Muscle layer of duodenum (tissue), 2 donors: Measurements from ENCODE around the gene ENPP4.
"Not testable (repeated sequence)": the region's sequence is repeated elsewhere in the genome, so short reads cannot be mapped to it uniquely, and the experiment has no call there.

ENCODE experiments used
- H3K27ac ChIP-seq: one replicate; pipeline ENCODE4 v1.7.0; 2013; ENCODE audit warnings: mild to moderate bottlenecking, low read length
- H3K27me3 ChIP-seq: one replicate; pipeline ENCODE4 v1.7.0; 2013; ENCODE audit warnings: low read depth, mild to moderate bottlenecking, control low read depth, low read length
- H3K36me3 ChIP-seq, 2 donors: one replicate each; pipeline ENCODE4 v1.7.0; 2013; ENCODE audit warnings: low read length in 2 of 2, control low read depth in 1 of 2, mild to moderate bottlenecking in 1 of 2; ENCODE audit not compliant: insufficient read depth in 2 of 2, control insufficient read depth in 1 of 2
- H3K4me1 ChIP-seq, 2 donors: one replicate each; pipeline ENCODE4 v1.7.0; 2013; ENCODE audit warnings: low read length in 2 of 2, mild to moderate bottlenecking in 2 of 2, control low read depth in 1 of 2, moderate library complexity in 1 of 2; ENCODE audit not compliant: insufficient read depth in 2 of 2, control insufficient read depth in 1 of 2
- H3K4me3 ChIP-seq, 2 donors: one replicate each; pipeline ENCODE4 v1.7.0; 2013; ENCODE audit warnings: low read length in 2 of 2, low read depth in 1 of 2, mild to moderate bottlenecking in 1 of 2
- H3K9me3 ChIP-seq, 2 donors: one replicate each; pipeline ENCODE4 v1.7.0; 2013; ENCODE audit warnings: low read length in 2 of 2, control low read depth in 1 of 2, mild to moderate bottlenecking in 1 of 2; ENCODE audit not compliant: control insufficient read depth in 1 of 2
- donor health status: healthy.

Gene ENPP4

GRCh38 chr6:46103441-46104115, 26.2 kb upstream of the ENPP4 start:
- Histone ChIP-seq H3K36me3 (no peaks in the 10 kb centered on the region), H3K4me1 (no peaks in the 10 kb centered on the region), H3K27me3 (no peaks in the 10 kb centered on the region), H3K9me3 (peaks cover 0 to 4% of the 10 kb centered on the region in 2 donors), H3K4me3 (no peak overlapping the region), H3K27ac (no peak overlapping the region)

DNA sequence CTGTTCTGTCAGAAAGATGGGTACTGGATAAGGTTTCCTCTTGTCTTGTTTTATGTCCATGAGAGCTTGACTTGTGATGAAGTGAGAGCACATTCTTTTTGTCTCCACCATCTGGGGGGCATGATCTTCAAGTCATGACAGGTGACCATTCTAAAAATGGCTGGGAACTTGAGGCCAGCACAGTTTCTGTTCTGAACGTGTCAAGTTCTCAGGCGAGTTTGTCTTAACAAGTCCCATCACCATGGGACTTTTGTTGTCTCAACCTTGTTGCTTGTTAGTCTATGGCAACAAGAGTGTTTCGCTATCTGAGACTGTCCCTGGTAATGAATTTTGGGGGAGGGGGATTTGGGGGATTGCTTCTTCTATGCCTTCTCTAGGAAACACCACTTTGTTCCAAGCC, 25.6 kb upstream of the ENPP4 start:
- H3K36me3 ChIP-seq, result no peaks in the 10 kb centered on the region
- H3K4me1 ChIP-seq, result no peaks in the 10 kb centered on the region
- H3K4me3 ChIP-seq, result no peak overlapping the region
- H3K27me3 ChIP-seq, result no peaks in the 10 kb centered on the region
- no peak overlapping the region for H3K27ac ChIP-seq
- H3K9me3 ChIP-seq, result peaks cover 0 to 4% of the 10 kb centered on the region in 2 donors

DNA sequence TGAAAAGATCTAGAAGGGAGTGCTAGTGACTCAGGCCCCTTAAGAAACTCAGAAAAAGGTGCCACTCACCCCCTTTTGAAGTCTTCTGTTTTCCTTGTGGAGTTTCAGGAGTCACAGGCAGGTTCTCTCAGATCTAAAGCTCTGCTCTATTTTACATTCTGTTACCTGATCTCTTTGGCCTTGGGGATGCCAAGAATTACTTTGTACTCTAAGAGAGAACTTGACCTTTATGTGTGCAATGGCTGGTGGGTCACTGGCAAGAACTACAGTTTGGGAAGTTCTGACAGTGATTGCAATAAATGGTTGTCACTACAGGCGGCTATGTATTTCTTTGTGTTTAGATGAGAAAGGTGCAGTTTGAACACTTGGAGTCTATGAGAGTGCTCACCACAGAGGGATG, 24.2 kb upstream of the ENPP4 start:
- H3K4me3 ChIP-seq, result no peak overlapping the region
- no peak overlapping the region for H3K27ac ChIP-seq
- H3K36me3 ChIP-seq, result no peaks in the 10 kb centered on the region
- H3K4me1 ChIP-seq, result no peaks in the 10 kb centered on the region
- no peaks in the 10 kb centered on the region for H3K27me3 ChIP-seq
- peaks cover 0 to 4% of the 10 kb centered on the region in 2 donors for H3K9me3 ChIP-seq

DNA sequence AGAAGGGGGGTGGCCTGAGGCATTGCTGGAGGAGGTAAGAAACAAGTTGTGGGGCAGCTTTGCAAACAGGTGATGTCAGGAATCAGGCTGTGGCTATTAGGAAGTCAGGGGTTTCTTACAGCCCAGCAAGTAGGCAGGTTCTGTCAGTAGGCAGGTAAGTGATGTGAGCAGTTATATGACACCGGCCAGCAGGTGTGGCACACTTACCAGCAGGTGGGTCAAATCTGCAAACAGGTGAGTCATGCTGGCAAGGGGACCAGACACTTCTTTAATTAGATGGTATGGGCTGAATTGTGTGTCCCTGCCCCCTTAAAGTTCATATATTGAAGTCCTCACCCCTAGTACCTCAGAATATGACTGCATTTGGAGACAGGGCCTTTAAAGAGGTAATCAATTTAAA, 16.4 kb upstream of the ENPP4 start:
- H3K9me3 ChIP-seq, result no peaks in the 10 kb centered on the region
- no peaks in the 10 kb centered on the region for H3K27me3 ChIP-seq
- H3K27ac ChIP-seq, result no peak overlapping the region
- H3K4me3 ChIP-seq, result no peak overlapping the region
- H3K4me1 ChIP-seq, result no peaks in the 10 kb centered on the region
- H3K36me3 ChIP-seq, result no peaks in the 10 kb centered on the region

GRCh38 chr6:46115634-46116033, 14.2 kb upstream of the ENPP4 start:
- no peaks in the 10 kb centered on the region for H3K36me3 ChIP-seq
- H3K9me3 ChIP-seq, result no peaks in the 10 kb centered on the region
- H3K4me3 ChIP-seq, result no peak overlapping the region
- no peak overlapping the region for H3K27ac ChIP-seq
- no peaks in the 10 kb centered on the region for H3K27me3 ChIP-seq
- H3K4me1 ChIP-seq, result no peaks in the 10 kb centered on the region

GRCh38 chr6:46116289-46116688, 13.5 kb upstream of the ENPP4 start:
- Histone ChIP-seq H3K9me3 (no peaks in the 10 kb centered on the region), H3K4me1 (no peaks in the 10 kb centered on the region), H3K27ac (no peak overlapping the region), H3K27me3 (no peaks in the 10 kb centered on the region), H3K36me3 (no peaks in the 10 kb centered on the region), H3K4me3 (no peak overlapping the region)

GRCh38 chr6:46118157-46118556, 11.6 kb upstream of the ENPP4 start:
- no peaks in the 10 kb centered on the region for H3K4me1 ChIP-seq
- H3K27ac ChIP-seq, result no peak overlapping the region
- no peaks in the 10 kb centered on the region for H3K9me3 ChIP-seq
- H3K27me3 ChIP-seq, result no peaks in the 10 kb centered on the region
- no peak overlapping the region for H3K4me3 ChIP-seq
- H3K36me3 ChIP-seq, result no peaks in the 10 kb centered on the region

GRCh38 chr6:46118836-46119235, 11.0 kb upstream of the ENPP4 start:
- Histone ChIP-seq H3K36me3 (no peaks in the 10 kb centered on the region), H3K27ac (no peak overlapping the region), H3K4me3 (no peak overlapping the region), H3K9me3 (no peaks in the 10 kb centered on the region), H3K4me1 (no peaks in the 10 kb centered on the region), H3K27me3 (no peaks in the 10 kb centered on the region)

GRCh38 chr6:46119679-46120078, 10.1 kb upstream of the ENPP4 start:
- not testable (repeated sequence) for H3K27me3 ChIP-seq, H3K36me3 ChIP-seq, H3K9me3 ChIP-seq, H3K4me3 ChIP-seq, H3K27ac ChIP-seq, H3K4me1 ChIP-seq

- peaks cover 0 to 13% of the 10 kb centered on the region in 2 donors for H3K4me1 ChIP-seq
- H3K9me3 ChIP-seq, result no peaks in the 10 kb centered on the region
- peak overlapping the region in 1 of 2 donors; percentile 92 for H3K4me3 ChIP-seq
- H3K27ac ChIP-seq, result no peak overlapping the region
- H3K27me3 ChIP-seq, result no peaks in the 10 kb centered on the region
- H3K36me3 ChIP-seq, result no peaks in the 10 kb centered on the region
These were observed 1.3 kb upstream of the ENPP4 start for GRCh38 chr6:46128476-46128875.

GRCh38 chr6:46129291-46129628, 529 bp upstream of the ENPP4 start:
- H3K9me3 ChIP-seq, result no peaks in the 10 kb centered on the region
- H3K27me3 ChIP-seq, result no peaks in the 10 kb centered on the region
- H3K36me3 ChIP-seq, result no peaks in the 10 kb centered on the region
- peaks cover 0 to 19% of the 10 kb centered on the region in 2 donors for H3K4me1 ChIP-seq
- H3K27ac ChIP-seq, result peak overlapping the region; percentile 58
- peak overlapping the region; percentile 86 to 92 for H3K4me3 ChIP-seq

DNA sequence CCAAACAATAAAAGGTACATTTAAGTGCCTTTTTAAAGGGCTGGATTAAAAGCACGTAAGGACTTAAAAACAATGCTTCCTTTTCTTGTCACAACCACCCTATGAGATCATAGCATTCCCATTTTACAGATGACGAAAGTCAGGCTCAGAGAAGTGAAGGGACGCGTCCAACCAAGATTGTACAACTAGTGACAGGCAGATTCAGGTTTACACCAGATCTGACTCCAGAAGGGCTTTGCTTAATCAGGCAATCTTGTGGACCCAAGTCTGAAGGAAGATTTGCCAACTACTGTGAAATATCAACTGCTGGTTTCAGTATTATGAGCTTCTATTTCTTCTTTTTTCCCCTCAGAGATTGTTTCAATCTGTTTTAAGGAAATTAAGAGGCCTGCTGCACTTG, 877 bp downstream of the ENPP4 start:
- no peaks in the 10 kb centered on the region for H3K27me3 ChIP-seq
- no peaks in the 10 kb centered on the region for H3K9me3 ChIP-seq
- peak overlapping the region; percentile 86 to 92 for H3K4me3 ChIP-seq
- H3K27ac ChIP-seq, result peak overlapping the region; percentile 46
- peaks cover 0 to 19% of the 10 kb centered on the region in 2 donors for H3K4me1 ChIP-seq
- H3K36me3 ChIP-seq, result no peaks in the 10 kb centered on the region
